ENCODE data around the gene NACC2.

- TF ChIP-seq, protein P1, sequence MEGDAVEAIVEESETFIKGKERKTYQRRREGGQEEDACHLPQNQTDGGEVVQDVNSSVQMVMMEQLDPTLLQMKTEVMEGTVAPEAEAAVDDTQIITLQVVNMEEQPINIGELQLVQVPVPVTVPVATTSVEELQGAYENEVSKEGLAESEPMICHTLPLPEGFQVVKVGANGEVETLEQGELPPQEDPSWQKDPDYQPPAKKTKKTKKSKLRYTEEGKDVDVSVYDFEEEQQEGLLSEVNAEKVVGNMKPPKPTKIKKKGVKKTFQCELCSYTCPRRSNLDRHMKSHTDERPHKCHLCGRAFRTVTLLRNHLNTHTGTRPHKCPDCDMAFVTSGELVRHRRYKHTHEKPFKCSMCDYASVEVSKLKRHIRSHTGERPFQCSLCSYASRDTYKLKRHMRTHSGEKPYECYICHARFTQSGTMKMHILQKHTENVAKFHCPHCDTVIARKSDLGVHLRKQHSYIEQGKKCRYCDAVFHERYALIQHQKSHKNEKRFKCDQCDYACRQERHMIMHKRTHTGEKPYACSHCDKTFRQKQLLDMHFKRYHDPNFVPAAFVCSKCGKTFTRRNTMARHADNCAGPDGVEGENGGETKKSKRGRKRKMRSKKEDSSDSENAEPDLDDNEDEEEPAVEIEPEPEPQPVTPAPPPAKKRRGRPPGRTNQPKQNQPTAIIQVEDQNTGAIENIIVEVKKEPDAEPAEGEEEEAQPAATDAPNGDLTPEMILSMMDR (IDR thresholded peaks at IDR 0.05): no peak
- TF ChIP-seq EZH2 (IDR thresholded peaks at IDR 0.05; ENCODE audit: borderline replicate concordance, insufficient read depth, low read depth, low read length, poor library complexity, severe bottlenecking): no peak
These were observed 12.4 kb downstream of the NACC2 start for GRCh38 chr9:136082496-136083361.
